ENCODE results near the gene ARID1B.
A peak's percentile ranks its signal among the peaks of the same experiment; 100 is the strongest.

ARID1B gene

DNA sequence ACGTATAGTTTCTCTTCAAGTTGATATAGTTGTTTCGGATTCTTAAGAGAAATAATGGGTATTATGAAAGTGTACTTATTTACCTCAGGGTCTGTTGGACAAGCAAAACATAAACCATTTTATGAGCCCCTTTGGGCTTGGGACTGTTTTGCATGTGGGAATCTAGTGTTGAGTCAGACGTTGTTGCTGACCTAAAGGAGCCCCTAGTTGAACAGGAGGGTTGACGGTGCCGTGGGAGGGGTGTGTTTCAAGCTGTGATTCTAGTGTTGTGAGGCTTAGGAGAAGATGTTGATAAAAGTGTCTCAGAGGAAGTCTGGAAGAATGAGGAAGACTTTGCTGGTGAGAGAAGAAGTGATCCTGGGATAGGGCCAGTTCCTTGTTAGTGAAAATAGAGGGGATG, 140.0 kb downstream of the ARID1B start:
- no peaks in the 10 kb centered on the region for H3K27me3 ChIP-seq (ENCODE audit: control insufficient read depth, insufficient read depth, low read length)
- H3K4me3 ChIP-seq (ENCODE audit: low read length) = no peak overlapping the region
- no peaks in the 10 kb centered on the region for H3K36me3 ChIP-seq (ENCODE audit: control insufficient read depth, low read depth, low read length)
- H3K9ac ChIP-seq (ENCODE audit: low read length) = no peak overlapping the region
- H3K27ac ChIP-seq (ENCODE audit: low read length) = no peak overlapping the region
- no peaks in the 10 kb centered on the region for H3K9me3 ChIP-seq (ENCODE audit: control insufficient read depth, low read depth, low read length)
- H3K4me1 ChIP-seq (ENCODE audit: control insufficient read depth, low read depth, low read length) = peaks cover 25% of the 10 kb centered on the region

DNA sequence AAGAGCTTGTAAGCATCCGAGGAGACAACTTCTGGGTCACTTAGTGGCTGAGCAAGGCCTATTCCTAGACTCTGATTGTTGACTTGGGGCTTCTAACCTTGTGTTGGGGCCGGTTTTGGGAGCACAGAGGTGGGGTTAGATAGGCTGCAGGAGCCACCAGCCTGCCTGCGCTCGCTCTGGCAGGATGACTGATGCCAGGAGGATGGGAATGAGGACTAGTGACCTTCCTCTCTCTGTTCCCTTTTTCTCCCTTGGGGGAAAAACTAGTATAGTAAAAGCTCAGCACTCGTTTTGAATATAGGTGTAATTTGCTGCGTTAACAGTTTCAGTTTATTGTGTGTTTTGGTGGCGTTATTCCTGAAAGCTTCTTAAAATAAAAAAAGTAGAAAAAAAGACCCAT, 141.5 kb downstream of the ARID1B start:
- Histone ChIP-seq H3K27ac (ENCODE audit: low read length) (no peak overlapping the region), H3K4me3 (ENCODE audit: low read length) (no peak overlapping the region), H3K36me3 (ENCODE audit: control insufficient read depth, low read depth, low read length) (no peaks in the 10 kb centered on the region), H3K27me3 (ENCODE audit: control insufficient read depth, insufficient read depth, low read length) (no peaks in the 10 kb centered on the region), H3K9me3 (ENCODE audit: control insufficient read depth, low read depth, low read length) (no peaks in the 10 kb centered on the region), H3K9ac (ENCODE audit: low read length) (no peak overlapping the region), H3K4me1 (ENCODE audit: control insufficient read depth, low read depth, low read length) (peaks cover 25% of the 10 kb centered on the region)

- H3K9ac ChIP-seq (ENCODE audit: low read length) = no peak overlapping the region
- no peaks in the 10 kb centered on the region for H3K9me3 ChIP-seq (ENCODE audit: control insufficient read depth, low read depth, low read length)
- H3K36me3 ChIP-seq (ENCODE audit: control insufficient read depth, low read depth, low read length) = no peaks in the 10 kb centered on the region
- peaks cover 27% of the 10 kb centered on the region for H3K4me1 ChIP-seq (ENCODE audit: control insufficient read depth, low read depth, low read length)
- H3K27me3 ChIP-seq (ENCODE audit: control insufficient read depth, insufficient read depth, low read length) = no peaks in the 10 kb centered on the region
- H3K4me3 ChIP-seq (ENCODE audit: low read length) = no peak overlapping the region
- H3K27ac ChIP-seq (ENCODE audit: low read length) = no peak overlapping the region
These were observed 142.2 kb downstream of the ARID1B start for GRCh38 chr6:156919370-156919769.

- Histone ChIP-seq H3K9me3 (ENCODE audit: control insufficient read depth, low read depth, low read length) (no peaks in the 10 kb centered on the region), H3K27me3 (ENCODE audit: control insufficient read depth, insufficient read depth, low read length) (no peaks in the 10 kb centered on the region), H3K4me3 (ENCODE audit: low read length) (no peak overlapping the region), H3K9ac (ENCODE audit: low read length) (no peak overlapping the region), H3K36me3 (ENCODE audit: control insufficient read depth, low read depth, low read length) (no peaks in the 10 kb centered on the region), H3K27ac (ENCODE audit: low read length) (no peak overlapping the region), H3K4me1 (ENCODE audit: control insufficient read depth, low read depth, low read length) (peaks cover 30% of the 10 kb centered on the region)
These were observed 142.7 kb downstream of the ARID1B start for GRCh38 chr6:156919814-156920369.

- Histone ChIP-seq H3K9me3 (ENCODE audit: control insufficient read depth, low read depth, low read length) (no peaks in the 10 kb centered on the region), H3K4me3 (ENCODE audit: low read length) (no peak overlapping the region), H3K4me1 (ENCODE audit: control insufficient read depth, low read depth, low read length) (peaks cover 36% of the 10 kb centered on the region), H3K9ac (ENCODE audit: low read length) (no peak overlapping the region), H3K36me3 (ENCODE audit: control insufficient read depth, low read depth, low read length) (no peaks in the 10 kb centered on the region), H3K27ac (ENCODE audit: low read length) (no peak overlapping the region), H3K27me3 (ENCODE audit: control insufficient read depth, insufficient read depth, low read length) (no peaks in the 10 kb centered on the region)
These were observed 147.1 kb downstream of the ARID1B start for GRCh38 chr6:156924246-156924645.

DNA sequence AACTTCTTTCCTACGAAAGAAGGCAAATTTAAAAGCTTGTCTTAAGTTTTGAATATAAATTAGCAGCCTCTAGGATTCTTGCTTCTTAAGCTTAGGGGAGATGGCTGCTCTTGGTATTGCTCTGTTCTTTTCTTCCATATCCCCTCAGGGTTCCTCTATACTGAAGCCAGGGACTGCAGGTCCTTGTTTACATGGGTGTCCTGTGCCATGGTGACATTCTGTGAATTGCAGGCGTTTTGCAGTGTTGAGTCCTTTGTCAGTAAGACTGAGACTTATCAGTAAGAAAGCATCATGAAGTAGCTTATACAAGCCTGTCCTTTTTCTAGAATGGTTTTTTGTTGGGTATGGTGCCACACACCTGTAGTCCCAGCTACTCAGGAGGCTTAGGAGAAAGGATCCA, 147.8 kb downstream of the ARID1B start:
- Histone ChIP-seq H3K27ac (ENCODE audit: low read length) (no peak overlapping the region), H3K27me3 (ENCODE audit: control insufficient read depth, insufficient read depth, low read length) (no peaks in the 10 kb centered on the region), H3K36me3 (ENCODE audit: control insufficient read depth, low read depth, low read length) (no peaks in the 10 kb centered on the region), H3K9ac (ENCODE audit: low read length) (no peak overlapping the region), H3K9me3 (ENCODE audit: control insufficient read depth, low read depth, low read length) (no peaks in the 10 kb centered on the region), H3K4me3 (ENCODE audit: low read length) (no peak overlapping the region), H3K4me1 (ENCODE audit: control insufficient read depth, low read depth, low read length) (peaks cover 34% of the 10 kb centered on the region)

- H3K27ac ChIP-seq (ENCODE audit: low read length) = no peak overlapping the region
- no peaks in the 10 kb centered on the region for H3K9me3 ChIP-seq (ENCODE audit: control insufficient read depth, low read depth, low read length)
- no peak overlapping the region for H3K9ac ChIP-seq (ENCODE audit: low read length)
- no peaks in the 10 kb centered on the region for H3K27me3 ChIP-seq (ENCODE audit: control insufficient read depth, insufficient read depth, low read length)
- H3K4me1 ChIP-seq (ENCODE audit: control insufficient read depth, low read depth, low read length) = peaks cover 25% of the 10 kb centered on the region
- H3K36me3 ChIP-seq (ENCODE audit: control insufficient read depth, low read depth, low read length) = no peaks in the 10 kb centered on the region
- H3K4me3 ChIP-seq (ENCODE audit: low read length) = no peak overlapping the region
These were observed 148.8 kb downstream of the ARID1B start for GRCh38 chr6:156925718-156926607.

DNA sequence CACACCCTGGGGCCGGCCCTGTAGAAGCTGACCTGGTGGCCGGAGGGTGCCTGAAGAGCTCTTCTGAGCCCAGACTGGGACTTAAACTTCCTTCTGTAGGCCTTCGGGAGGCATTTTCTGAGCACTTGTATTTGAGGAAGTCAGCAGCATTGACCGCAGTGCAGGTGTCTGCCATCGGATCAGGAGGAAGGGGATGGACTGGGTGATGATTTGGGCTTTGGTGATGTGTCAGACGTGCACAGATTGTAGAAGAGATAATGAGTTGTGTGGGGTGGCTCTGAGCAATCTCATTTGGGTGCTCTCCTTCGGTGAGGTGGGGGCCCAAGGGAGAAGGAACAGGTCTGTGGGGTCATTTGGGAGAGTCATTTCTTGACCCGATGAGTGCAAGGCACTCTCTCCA, 150.9 kb downstream of the ARID1B start:
- H3K27me3 ChIP-seq (ENCODE audit: control insufficient read depth, insufficient read depth, low read length) = no peaks in the 10 kb centered on the region
- H3K9ac ChIP-seq (ENCODE audit: low read length) = no peak overlapping the region
- no peaks in the 10 kb centered on the region for H3K9me3 ChIP-seq (ENCODE audit: control insufficient read depth, low read depth, low read length)
- H3K36me3 ChIP-seq (ENCODE audit: control insufficient read depth, low read depth, low read length) = no peaks in the 10 kb centered on the region
- H3K4me3 ChIP-seq (ENCODE audit: low read length) = no peak overlapping the region
- H3K4me1 ChIP-seq (ENCODE audit: control insufficient read depth, low read depth, low read length) = peaks cover 28% of the 10 kb centered on the region
- no peak overlapping the region for H3K27ac ChIP-seq (ENCODE audit: low read length)

DNA sequence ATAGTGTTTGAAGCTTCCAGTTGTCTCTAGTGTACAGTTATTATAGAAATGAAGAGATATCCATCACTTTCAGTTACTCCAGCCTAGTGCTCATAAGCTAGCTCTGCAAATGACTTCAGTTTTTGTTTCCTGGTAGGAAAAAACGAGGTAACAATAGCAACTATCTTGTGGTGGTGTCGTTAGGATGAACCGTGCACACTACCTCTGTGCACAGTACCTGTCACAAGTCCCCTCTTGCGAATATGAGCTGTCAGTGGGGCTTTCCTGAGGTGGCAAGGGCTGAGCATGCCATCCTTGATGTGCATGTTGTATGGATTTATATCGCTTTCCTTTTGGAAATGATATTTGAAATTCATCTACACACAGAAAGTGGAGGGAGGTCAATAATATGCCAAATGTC, 151.8 kb downstream of the ARID1B start:
- Histone ChIP-seq H3K27ac (ENCODE audit: low read length) (no peak overlapping the region), H3K4me3 (ENCODE audit: low read length) (no peak overlapping the region), H3K9me3 (ENCODE audit: control insufficient read depth, low read depth, low read length) (no peaks in the 10 kb centered on the region), H3K4me1 (ENCODE audit: control insufficient read depth, low read depth, low read length) (peaks cover 36% of the 10 kb centered on the region), H3K36me3 (ENCODE audit: control insufficient read depth, low read depth, low read length) (no peaks in the 10 kb centered on the region), H3K27me3 (ENCODE audit: control insufficient read depth, insufficient read depth, low read length) (no peaks in the 10 kb centered on the region), H3K9ac (ENCODE audit: low read length) (no peak overlapping the region)

- Histone ChIP-seq H3K36me3 (ENCODE audit: control insufficient read depth, low read depth, low read length) (peaks cover 6% of the 10 kb centered on the region), H3K4me3 (ENCODE audit: low read length) (no peak overlapping the region), H3K9me3 (ENCODE audit: control insufficient read depth, low read depth, low read length) (no peaks in the 10 kb centered on the region), H3K9ac (ENCODE audit: low read length) (no peak overlapping the region), H3K27ac (ENCODE audit: low read length) (no peak overlapping the region), H3K4me1 (ENCODE audit: control insufficient read depth, low read depth, low read length) (peaks cover 26% of the 10 kb centered on the region), H3K27me3 (ENCODE audit: control insufficient read depth, insufficient read depth, low read length) (no peaks in the 10 kb centered on the region)
These were observed 154.1 kb downstream of the ARID1B start for GRCh38 chr6:156931283-156931682.

- Histone ChIP-seq H3K9me3 (ENCODE audit: control insufficient read depth, low read depth, low read length) (no peaks in the 10 kb centered on the region), H3K9ac (ENCODE audit: low read length) (no peak overlapping the region), H3K36me3 (ENCODE audit: control insufficient read depth, low read depth, low read length) (peaks cover 6% of the 10 kb centered on the region), H3K4me1 (ENCODE audit: control insufficient read depth, low read depth, low read length) (peaks cover 30% of the 10 kb centered on the region), H3K4me3 (ENCODE audit: low read length) (peak overlapping the region; percentile 6), H3K27ac (ENCODE audit: low read length) (no peak overlapping the region), H3K27me3 (ENCODE audit: control insufficient read depth, insufficient read depth, low read length) (no peaks in the 10 kb centered on the region)
These were observed 156.3 kb downstream of the ARID1B start for GRCh38 chr6:156933201-156934068.
